CD4-positive, alpha-beta memory T cell (primary cell): ENCODE results near the gene LRGUK. TPM values are rescaled to one million over a fixed set of nuclear protein-coding genes. Genes with fewer than 3 reads are reported as not detected.

Source experiments
- CTCF ChIA-PET: fragments of 350-600 bp; sonication (Branson Sonifier 250); formaldehyde crosslinking; loops from one replicate; lab custom pipeline; 2021; ENCODE audit warnings: inconsistent platforms; ENCODE audit not compliant: partially characterized antibody; lab: Charles Lee
- POLR2A ChIA-PET: fragments of 350-600 bp; sonication (Branson Sonifier 250); formaldehyde crosslinking; loops from one replicate; lab custom pipeline; 2021; ENCODE audit not compliant: partially characterized antibody; lab: Charles Lee
- DNase-seq, 5 donors: peaks; one replicate each; pipeline versions ENCODE4 v3.0.0 to v3.0.0-alpha.2; 2020 to 2022; ENCODE audit warnings: mixed read lengths in 1 of 5
- H3K27ac ChIP-seq: one replicate; pipeline ENCODE4 v1.7.0; 2013; ENCODE audit warnings: low read depth, low read length
- H3K27me3 ChIP-seq: 2 replicates; pipeline ENCODE4 v1.7.0; 2013; ENCODE audit warnings: mild to moderate bottlenecking, low read length, moderate library complexity; ENCODE audit not compliant: insufficient read depth
- H3K36me3 ChIP-seq: 2 replicates; pipeline ENCODE4 v1.7.0; 2013; ENCODE audit warnings: mild to moderate bottlenecking, low read length, moderate library complexity; ENCODE audit not compliant: insufficient read depth
- H3K4me1 ChIP-seq: 2 replicates; pipeline ENCODE4 v1.7.0; 2013; ENCODE audit warnings: mild to moderate bottlenecking, low read length, moderate library complexity; ENCODE audit not compliant: insufficient read depth
- H3K4me3 ChIP-seq, 2 donors: one replicate each; pipeline ENCODE4 v1.7.0; 2013; ENCODE audit warnings: low read length in 2 of 2, mild to moderate bottlenecking in 1 of 2
- H3K9me3 ChIP-seq, 2 donors: one replicate each; pipeline ENCODE4 v1.7.0; 2013; ENCODE audit warnings: low read length in 2 of 2, control low read depth in 1 of 2; ENCODE audit not compliant: control insufficient read depth in 1 of 2
- H3K27ac Mint-ChIP-seq, 7 donors: one replicate each; pipeline ENCODE4 v1.8.0; 2020 to 2021; ENCODE audit warnings: mixed read lengths in 7 of 7, mild to moderate bottlenecking in 6 of 7, inconsistent platforms in 3 of 7, moderate library complexity in 3 of 7
- H3K27me3 Mint-ChIP-seq, 2 donors: one replicate each; pipeline ENCODE4 v1.8.0; 2020 to 2021; ENCODE audit warnings: mixed read lengths in 2 of 2
- H3K36me3 Mint-ChIP-seq, 2 donors: one replicate each; pipeline ENCODE4 v1.8.0; 2020 to 2021; ENCODE audit warnings: mixed read lengths in 2 of 2, inconsistent platforms in 1 of 2, mild to moderate bottlenecking in 1 of 2
- H3K4me1 Mint-ChIP-seq, 4 donors: one replicate each; pipeline ENCODE4 v1.8.0; 2020 to 2021; ENCODE audit warnings: mixed read lengths in 4 of 4, mild to moderate bottlenecking in 1 of 4
- H3K4me3 Mint-ChIP-seq, 8 donors: one replicate each; pipeline ENCODE4 v1.8.0; 2020 to 2021; ENCODE audit warnings: mixed read lengths in 8 of 8, mild to moderate bottlenecking in 7 of 8, moderate library complexity in 6 of 8, inconsistent platforms in 3 of 8
- H3K9me3 Mint-ChIP-seq, 8 donors: one replicate each; pipeline ENCODE4 v1.8.0; 2020 to 2021; ENCODE audit warnings: mixed read lengths in 8 of 8, mild to moderate bottlenecking in 5 of 8, inconsistent platforms in 3 of 8, moderate library complexity in 1 of 8
- intact Hi-C: fragments of 100-400 bp; cut with micrococcal nuclease; formaldehyde crosslinking; loops from one replicate; pipeline ENCODE4 v1.15.1; 2023
- polyA plus RNA-seq, 2 donors: library from polyadenylated mRNA; unstranded; fragments of 300-500 nt; fragmentation: Illumina TruSeq; gene quantifications; one replicate each; pipeline ENCODE4 v1.2.3, GENCODE V29; 2021
- total RNA-seq, 2 experiments: library from RNA; stranded (reverse); gene quantifications; one replicate each; pipeline ENCODE4 v1.2.3, GENCODE V29; 2021

Gene LRGUK
- total and polyA plus RNA-seq, 4 experiments from 2014 or later = 0.38 to 0.55 TPM; not detected in 2

- intact Hi-C loops = no loop called here
- no peak overlapping the region for H3K27ac ChIP-seq
- H3K4me1 ChIP-seq = no peaks in the 10 kb centered on the region
- H3K4me1 Mint-ChIP-seq = no peaks in the 10 kb centered on the region
- no peaks in the 10 kb centered on the region for H3K9me3 ChIP-seq
- no peak overlapping the region for H3K4me3 ChIP-seq
- ChIA-PET POLR2A (no interaction called here), CTCF (no interaction called here)
- H3K4me3 Mint-ChIP-seq = no peak overlapping the region
- H3K27me3 ChIP-seq = no peaks in the 10 kb centered on the region
- no peaks in the 10 kb centered on the region for H3K36me3 ChIP-seq
- no peak for DNase-seq
- H3K27ac Mint-ChIP-seq = no peak overlapping the region
- no peaks in the 10 kb centered on the region for H3K9me3 Mint-ChIP-seq
- no peaks in the 10 kb centered on the region for H3K36me3 Mint-ChIP-seq
- no peaks in the 10 kb centered on the region for H3K27me3 Mint-ChIP-seq
Observed at GRCh38 chr7:134167841-134168240, 40.7 kb downstream of the LRGUK start.

GRCh38 chr7:134174795-134175261 lies 47.7 kb downstream of the LRGUK start:
- intact Hi-C loops = no loop called here
- ChIA-PET POLR2A (interaction anchor here (0.6 kb wide), 1 partner anchor 29 kb away, joined by 3 read pairs; no protein-coding TSS in a partner anchor), CTCF (interaction anchor here (0.9 to 1.3 kb wide), 2 partner anchors 16 to 33 kb away, joined by 3 read pairs; no protein-coding TSS in a partner anchor)
- no peaks in the 10 kb centered on the region for H3K4me1 ChIP-seq
- no peak for DNase-seq
- H3K4me1 Mint-ChIP-seq = no peaks in the 10 kb centered on the region
- no peaks in the 10 kb centered on the region for H3K27me3 ChIP-seq
- no peak overlapping the region for H3K4me3 ChIP-seq
- no peak overlapping the region for H3K4me3 Mint-ChIP-seq
- no peak overlapping the region for H3K27ac ChIP-seq
- no peak overlapping the region for H3K27ac Mint-ChIP-seq
- no peaks in the 10 kb centered on the region for H3K27me3 Mint-ChIP-seq
- no peaks in the 10 kb centered on the region for H3K36me3 ChIP-seq
- H3K9me3 ChIP-seq = no peaks in the 10 kb centered on the region
- no peaks in the 10 kb centered on the region for H3K36me3 Mint-ChIP-seq
- no peaks in the 10 kb centered on the region for H3K9me3 Mint-ChIP-seq

GRCh38 chr7:134175334-134176036 lies 48.3 kb downstream of the LRGUK start:
- Mint-ChIP-seq H3K27ac (no peak overlapping the region), H3K4me1 (no peaks in the 10 kb centered on the region), H3K9me3 (no peaks in the 10 kb centered on the region), H3K27me3 (no peaks in the 10 kb centered on the region), H3K36me3 (no peaks in the 10 kb centered on the region), H3K4me3 (no peak overlapping the region)
- no peak for DNase-seq
- Histone ChIP-seq H3K4me1 (no peaks in the 10 kb centered on the region), H3K27me3 (no peaks in the 10 kb centered on the region), H3K27ac (no peak overlapping the region), H3K36me3 (no peaks in the 10 kb centered on the region), H3K4me3 (no peak overlapping the region), H3K9me3 (no peaks in the 10 kb centered on the region)
- intact Hi-C loops = no loop called here
- CTCF ChIA-PET = interaction anchor here (1.3 kb wide), 1 partner anchor 34 kb away, joined by 3 read pairs; no protein-coding TSS in a partner anchor
- POLR2A ChIA-PET = no interaction called here

- POLR2A ChIA-PET = no interaction called here
- no peaks in the 10 kb centered on the region for H3K27me3 Mint-ChIP-seq
- no peaks in the 10 kb centered on the region for H3K9me3 Mint-ChIP-seq
- Histone ChIP-seq H3K4me3 (no peak overlapping the region), H3K9me3 (no peaks in the 10 kb centered on the region), H3K27me3 (no peaks in the 10 kb centered on the region), H3K4me1 (no peaks in the 10 kb centered on the region), H3K27ac (no peak overlapping the region), H3K36me3 (no peaks in the 10 kb centered on the region)
- H3K27ac Mint-ChIP-seq = no peak overlapping the region
- H3K36me3 Mint-ChIP-seq = no peaks in the 10 kb centered on the region
- intact Hi-C loops = no loop called here
- no peak for DNase-seq
- no peaks in the 10 kb centered on the region for H3K4me1 Mint-ChIP-seq
- CTCF ChIA-PET = no interaction called here
- no peak overlapping the region for H3K4me3 Mint-ChIP-seq
Observed at GRCh38 chr7:134176037-134176350, 48.9 kb downstream of the LRGUK start.

GRCh38 chr7:134179036-134180011 lies 52.2 kb downstream of the LRGUK start:
- Mint-ChIP-seq H3K4me1 (no peaks in the 10 kb centered on the region), H3K9me3 (no peaks in the 10 kb centered on the region), H3K27ac (no peak overlapping the region), H3K27me3 (no peaks in the 10 kb centered on the region), H3K36me3 (no peaks in the 10 kb centered on the region), H3K4me3 (no peak overlapping the region)
- H3K4me1 ChIP-seq = no peaks in the 10 kb centered on the region
- POLR2A ChIA-PET = no interaction called here
- H3K36me3 ChIP-seq = no peaks in the 10 kb centered on the region
- no peaks in the 10 kb centered on the region for H3K9me3 ChIP-seq
- no peak for DNase-seq
- intact Hi-C loops = no loop called here
- CTCF ChIA-PET = no interaction called here
- H3K27ac ChIP-seq = no peak overlapping the region
- no peak overlapping the region for H3K4me3 ChIP-seq
- no peaks in the 10 kb centered on the region for H3K27me3 ChIP-seq

- CTCF ChIA-PET = no interaction called here
- H3K36me3 Mint-ChIP-seq = no peaks in the 10 kb centered on the region
- Histone ChIP-seq H3K27ac (no peak overlapping the region), H3K27me3 (no peaks in the 10 kb centered on the region), H3K36me3 (no peaks in the 10 kb centered on the region), H3K4me1 (no peaks in the 10 kb centered on the region), H3K4me3 (no peak overlapping the region), H3K9me3 (no peaks in the 10 kb centered on the region)
- no peak for DNase-seq
- no peaks in the 10 kb centered on the region for H3K4me1 Mint-ChIP-seq
- no peak overlapping the region for H3K27ac Mint-ChIP-seq
- intact Hi-C loops = no loop called here
- H3K4me3 Mint-ChIP-seq = no peak overlapping the region
- POLR2A ChIA-PET = no interaction called here
- H3K9me3 Mint-ChIP-seq = no peaks in the 10 kb centered on the region
- no peaks in the 10 kb centered on the region for H3K27me3 Mint-ChIP-seq
Observed at GRCh38 chr7:134180376-134180775, 53.2 kb downstream of the LRGUK start.

- Histone ChIP-seq H3K4me1 (no peaks in the 10 kb centered on the region), H3K27me3 (no peaks in the 10 kb centered on the region), H3K36me3 (no peaks in the 10 kb centered on the region), H3K4me3 (no peak overlapping the region), H3K9me3 (no peaks in the 10 kb centered on the region), H3K27ac (no peak overlapping the region)
- no peaks in the 10 kb centered on the region for H3K9me3 Mint-ChIP-seq
- no peak for DNase-seq
- H3K27ac Mint-ChIP-seq = no peak overlapping the region
- H3K4me3 Mint-ChIP-seq = no peak overlapping the region
- H3K4me1 Mint-ChIP-seq = no peaks in the 10 kb centered on the region
- POLR2A ChIA-PET = no interaction called here
- H3K27me3 Mint-ChIP-seq = no peaks in the 10 kb centered on the region
- CTCF ChIA-PET = no interaction called here
- H3K36me3 Mint-ChIP-seq = no peaks in the 10 kb centered on the region
- intact Hi-C loops = no loop called here
Observed at GRCh38 chr7:134182078-134182477, 54.9 kb downstream of the LRGUK start.
